GM18505 (cell line): ENCODE measurements around the gene MINDY4B.
"Not testable (repeated sequence)": the region's sequence is repeated elsewhere in the genome, so short reads cannot be mapped to it uniquely, and the experiment has no call there.

Experiments
- ATAC-seq: cut with Tn5 transposase; IDR thresholded peaks from one replicate; pipeline ENCODE4 v1.9.1; 2021; ENCODE audit not compliant: unreplicated experiment
- POLR2A ChIP-seq: IDR thresholded peaks from 4 replicates; pipeline ENCODE4 v1.6.1; 2011; ENCODE audit warnings: borderline replicate concordance; ENCODE audit not compliant: insufficient read depth, insufficient read length; ENCODE audit errors: extremely low read depth

The MINDY4B gene

DNA sequence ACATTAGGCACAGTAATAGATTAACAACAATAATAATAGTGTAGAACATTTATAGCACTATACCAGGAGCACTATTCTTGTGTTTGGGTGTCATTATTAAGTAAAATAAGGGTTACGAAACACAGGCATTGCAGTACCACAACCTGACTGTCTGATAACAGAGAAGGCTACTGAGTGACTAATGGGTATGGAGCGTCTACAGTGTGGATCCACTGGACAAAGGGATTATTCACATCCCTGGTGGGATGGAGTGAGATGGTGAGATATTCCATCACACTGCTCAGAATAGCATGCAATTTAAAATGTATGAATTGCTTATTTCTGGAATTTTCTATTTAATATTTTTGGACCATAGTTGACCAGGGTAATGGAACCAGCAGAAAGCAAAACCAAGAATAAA lies 18.2 kb downstream of the MINDY4B start:
- no peak for TF ChIP-seq POLR2A
- ATAC-seq, result no peak

DNA sequence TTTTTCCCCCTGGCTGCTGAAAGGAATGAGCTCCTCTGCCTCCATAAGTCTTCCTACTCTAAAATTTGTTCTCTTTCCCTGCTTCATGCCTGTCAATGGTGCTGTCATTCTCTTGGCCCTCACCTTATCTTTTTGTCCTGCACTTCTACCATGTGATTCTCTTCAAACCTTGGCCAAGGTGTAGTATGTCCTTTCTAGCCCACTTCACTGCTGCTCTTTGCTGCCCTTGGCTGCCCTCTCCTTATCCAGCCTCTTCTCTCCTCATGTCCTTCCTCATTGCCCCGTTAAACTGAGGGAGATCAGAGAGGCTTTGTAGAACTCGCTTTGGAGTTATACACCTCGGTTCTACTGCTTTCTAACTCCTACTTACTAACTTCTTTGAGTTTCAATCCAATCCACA lies 19.7 kb downstream of the MINDY4B start:
- ATAC-seq, result no peak
- no peak for TF ChIP-seq POLR2A

DNA sequence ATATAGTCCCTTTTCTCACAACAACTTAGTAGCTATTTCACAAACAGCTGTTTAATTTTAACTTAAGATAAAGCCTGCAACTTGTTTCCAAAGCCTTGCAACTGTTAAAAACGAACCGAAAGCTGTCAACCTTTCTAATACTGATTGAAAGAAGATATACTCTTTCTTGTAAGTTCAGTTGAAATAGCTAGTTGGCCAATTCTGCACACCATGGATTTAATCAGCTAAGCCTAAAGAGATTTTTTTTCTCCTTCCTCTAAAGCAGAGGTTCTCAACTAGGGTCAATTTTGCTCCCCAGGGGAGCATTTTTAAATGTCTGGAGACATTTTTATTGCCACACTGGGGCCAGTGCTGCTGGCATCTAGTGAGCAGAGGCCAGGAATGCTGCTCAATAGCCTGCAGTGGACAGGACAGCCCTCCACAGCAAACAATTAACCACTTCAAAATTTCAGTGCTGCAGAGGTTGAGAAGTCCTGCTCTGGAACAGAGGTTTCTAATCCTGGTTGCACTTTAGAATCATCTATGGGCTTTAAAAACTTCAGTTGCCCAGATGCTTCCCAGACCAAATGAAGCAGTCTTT lies 26.2 kb downstream of the MINDY4B start:
- ATAC-seq, result no peak
- no peak for TF ChIP-seq POLR2A

DNA sequence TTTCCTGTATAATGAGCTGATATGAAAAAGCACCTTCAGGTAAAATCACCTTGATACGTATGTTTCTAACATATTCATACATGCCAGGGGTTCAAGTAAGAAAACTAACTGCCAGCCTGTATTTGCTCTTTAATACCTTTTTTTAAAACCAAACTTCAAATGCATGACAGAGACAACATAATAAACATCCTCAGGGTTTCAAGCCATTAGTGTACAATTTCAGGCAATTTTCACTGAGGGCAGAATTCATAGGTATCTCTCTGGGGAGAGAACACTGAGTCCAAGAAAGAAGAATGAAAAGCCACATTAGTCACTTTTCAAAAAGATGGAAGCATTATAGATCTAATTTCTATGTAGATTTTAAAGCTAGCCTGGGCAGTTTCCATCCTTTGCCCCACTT lies 26.9 kb downstream of the MINDY4B start:
- no peak for ATAC-seq
- no peak for TF ChIP-seq POLR2A

DNA sequence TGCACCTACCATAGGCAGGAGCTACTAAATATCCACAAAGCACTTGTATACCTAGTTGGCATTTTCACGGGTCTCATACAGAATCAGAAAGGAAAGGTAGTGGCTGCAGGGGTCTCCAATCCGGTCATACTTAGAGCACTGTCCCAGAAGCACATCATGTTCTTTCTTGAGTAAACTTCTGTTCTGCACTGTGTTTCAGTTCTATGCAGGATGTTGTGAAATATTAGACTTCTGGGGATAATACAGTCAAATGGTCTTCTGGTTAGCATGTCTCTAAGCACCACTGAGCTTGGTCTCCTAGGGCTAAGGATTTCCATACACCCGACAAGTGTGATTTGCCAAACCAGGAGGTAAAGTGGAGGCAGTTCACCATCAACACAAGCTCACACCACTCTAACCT lies 27.9 kb downstream of the MINDY4B start:
- no peak for ATAC-seq

DNA sequence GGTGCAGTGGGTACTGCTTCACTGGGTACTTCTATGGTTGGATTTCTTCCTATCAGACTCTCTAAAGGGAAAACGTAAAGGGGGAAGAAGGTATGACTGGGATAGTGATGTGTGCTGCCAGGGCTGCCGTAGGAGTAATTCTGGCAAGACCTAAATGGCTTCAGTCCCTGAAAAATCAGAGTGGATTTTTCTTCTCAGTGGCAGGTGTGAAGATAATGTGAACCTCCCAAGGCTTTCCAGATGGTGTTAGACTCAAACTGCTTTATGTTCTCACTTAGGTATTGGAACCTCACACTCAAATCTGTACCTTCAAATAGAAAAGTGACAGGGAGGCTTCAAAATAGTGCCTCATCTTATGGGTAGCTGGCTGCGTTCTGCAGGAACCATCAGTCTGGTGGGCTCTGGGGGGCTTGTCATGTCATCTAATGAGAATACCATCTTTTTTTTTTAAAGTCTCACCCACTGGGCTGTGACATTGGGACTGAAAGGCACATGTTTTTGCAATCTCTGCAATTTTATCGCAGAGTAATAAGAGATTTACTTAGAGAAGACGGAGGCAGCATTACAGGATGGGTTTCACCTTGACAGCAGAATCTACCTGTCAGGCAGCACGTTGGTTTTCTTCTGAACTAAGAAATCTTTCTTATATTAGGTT lies 28.5 kb downstream of the MINDY4B start:
- TF ChIP-seq POLR2A, result no peak
- no peak for ATAC-seq

More for the DNA sequence above, 27.9 kb downstream of the MINDY4B start:
- no peak for TF ChIP-seq POLR2A

DNA sequence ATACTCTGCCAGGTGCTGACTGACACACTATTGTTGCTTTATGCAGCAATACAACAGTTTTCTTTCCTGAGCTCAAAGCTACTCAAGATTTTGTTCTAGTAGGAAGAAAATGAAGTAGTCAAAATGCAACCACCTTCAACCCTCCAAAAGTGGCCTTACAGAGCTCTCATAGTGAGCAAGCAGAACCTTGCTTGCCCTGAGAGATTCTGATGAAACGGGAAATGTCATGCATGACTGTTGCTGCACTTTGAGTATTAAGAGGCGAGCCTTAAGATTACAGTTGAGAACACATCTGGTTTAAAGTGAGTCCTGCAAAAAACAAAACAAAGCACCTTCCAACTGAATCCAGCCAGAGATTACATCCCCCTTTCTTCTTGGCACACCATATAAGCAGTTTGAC lies 29.7 kb downstream of the MINDY4B start:
- peak; percentile 91 for ATAC-seq
- no peak for TF ChIP-seq POLR2A

DNA sequence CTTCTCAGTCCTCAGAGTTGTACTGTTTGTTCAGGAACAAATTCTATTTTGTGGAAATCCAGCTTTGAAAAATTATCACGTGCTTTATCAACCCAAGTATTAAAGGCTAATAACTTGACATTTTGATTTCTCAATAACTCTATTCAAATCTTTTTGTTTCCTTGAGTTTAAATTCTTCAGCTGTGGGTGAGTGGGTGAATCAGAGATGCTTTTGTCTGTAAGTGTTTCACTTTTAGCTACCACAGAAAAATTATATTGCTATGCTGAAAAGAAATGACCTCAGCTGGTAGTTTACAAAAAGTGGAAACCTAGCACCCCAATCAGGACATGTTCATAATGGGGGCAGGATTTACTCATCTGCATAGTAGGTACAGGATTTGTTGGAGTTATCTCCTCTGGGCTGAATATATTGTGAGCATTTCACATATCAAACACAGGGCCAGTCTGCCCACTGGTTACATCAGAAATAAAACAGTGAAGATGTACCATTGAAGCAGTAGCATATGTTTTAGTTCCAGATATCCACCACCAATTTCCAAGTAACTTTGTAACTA lies 30.5 kb downstream of the MINDY4B start:
- no peak for TF ChIP-seq POLR2A
- no peak for ATAC-seq

DNA sequence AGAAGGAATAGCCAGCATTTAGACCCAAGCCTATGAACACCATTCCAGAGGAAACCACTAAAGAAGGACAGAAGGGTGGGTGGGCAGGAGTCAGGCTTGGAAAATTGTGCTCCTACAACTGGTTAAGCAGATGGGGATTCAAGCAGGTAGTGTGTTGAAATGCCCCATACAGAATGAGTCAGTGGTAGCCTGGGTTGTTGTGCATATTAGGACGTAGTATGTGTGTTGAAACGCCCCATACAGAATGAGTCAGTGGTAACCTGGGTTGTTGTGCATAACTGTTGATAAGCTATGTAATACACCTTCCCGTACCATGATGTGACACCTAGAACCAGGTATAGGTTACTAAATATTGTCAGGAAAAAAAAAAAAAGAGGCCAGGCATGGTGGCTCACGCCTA lies 34.0 kb downstream of the MINDY4B start:
- TF ChIP-seq POLR2A, result no peak
- ATAC-seq, result no peak

DNA sequence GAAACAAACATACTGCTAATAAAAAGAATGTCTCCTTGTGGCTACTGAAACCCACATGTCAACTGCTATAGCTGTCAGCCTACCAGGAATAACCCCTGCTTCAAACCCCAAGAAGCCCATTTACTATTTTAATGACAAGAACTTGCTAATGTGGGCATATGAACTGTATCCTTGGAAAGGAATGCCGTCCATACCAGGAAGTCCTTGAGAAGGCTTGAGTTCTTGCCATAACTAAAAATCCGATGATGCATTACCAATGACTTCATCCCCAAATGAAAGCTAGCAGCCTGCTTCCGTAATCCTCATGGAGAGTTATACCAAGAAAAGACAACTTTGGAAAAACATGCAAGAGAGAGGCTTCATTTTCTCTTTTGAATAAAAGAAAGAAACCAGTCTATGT lies 34.8 kb downstream of the MINDY4B start:
- ATAC-seq, result no peak
- no peak for TF ChIP-seq POLR2A

DNA sequence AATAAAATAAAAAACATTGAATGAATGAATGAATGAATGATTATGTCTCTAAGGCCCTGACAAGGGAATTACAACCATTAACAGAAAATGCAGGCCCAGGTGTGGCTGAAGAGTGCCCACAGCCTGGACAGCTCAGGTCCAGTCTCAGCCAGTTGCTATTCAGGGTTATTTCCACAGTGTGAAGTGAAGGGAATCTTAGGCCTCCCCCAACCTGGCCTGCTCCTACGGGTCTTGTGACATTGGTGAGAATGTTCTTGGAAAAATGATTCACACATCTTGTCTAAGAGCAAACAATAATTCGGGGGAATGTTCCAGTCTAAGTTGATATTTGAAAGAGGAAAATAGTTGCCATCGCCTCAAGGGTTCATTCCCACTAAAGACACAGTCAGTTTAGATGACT lies 37.0 kb downstream of the MINDY4B start:
- TF ChIP-seq POLR2A, result no peak
- ATAC-seq, result no peak

DNA sequence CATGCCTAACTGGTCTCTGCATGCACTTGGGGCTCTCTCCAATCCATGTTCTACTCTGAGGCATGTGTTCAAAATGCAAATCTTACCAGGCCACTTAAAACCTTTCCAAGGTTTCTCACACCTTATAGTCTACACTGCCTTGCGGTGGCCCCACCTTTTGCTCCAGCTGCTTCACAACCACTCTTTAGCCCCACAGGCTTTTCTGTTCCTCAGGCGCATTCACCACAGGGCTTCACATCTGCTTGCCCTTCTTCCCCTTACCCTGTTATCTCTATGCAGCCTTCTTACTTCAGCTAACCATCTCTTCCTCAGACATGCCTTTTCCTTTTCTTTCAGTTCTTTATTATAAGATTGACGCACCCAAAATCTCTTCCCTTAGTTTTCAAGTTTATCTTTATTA lies 37.8 kb downstream of the MINDY4B start:
- ATAC-seq, result no peak
- TF ChIP-seq POLR2A, result no peak

DNA sequence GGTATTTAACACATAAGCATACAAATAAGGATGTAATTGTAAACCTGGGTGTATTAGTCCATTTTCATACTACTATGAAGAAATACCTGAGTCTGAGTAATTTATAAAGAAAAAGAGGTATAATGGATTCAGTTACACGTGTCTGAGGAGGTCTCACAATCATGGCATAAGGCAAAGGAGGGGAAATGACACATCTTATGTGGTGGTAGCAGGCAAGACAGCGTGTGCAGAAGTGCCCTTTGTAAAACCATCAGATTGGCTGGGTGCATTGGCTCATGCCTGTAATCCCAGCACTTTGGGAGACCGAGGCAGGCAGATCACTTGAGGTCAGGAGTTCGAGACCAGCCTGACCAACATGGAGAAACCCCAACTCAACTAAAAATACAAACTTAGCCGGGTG lies 41.3 kb downstream of the MINDY4B start:
- not testable (repeated sequence) for ATAC-seq

DNA sequence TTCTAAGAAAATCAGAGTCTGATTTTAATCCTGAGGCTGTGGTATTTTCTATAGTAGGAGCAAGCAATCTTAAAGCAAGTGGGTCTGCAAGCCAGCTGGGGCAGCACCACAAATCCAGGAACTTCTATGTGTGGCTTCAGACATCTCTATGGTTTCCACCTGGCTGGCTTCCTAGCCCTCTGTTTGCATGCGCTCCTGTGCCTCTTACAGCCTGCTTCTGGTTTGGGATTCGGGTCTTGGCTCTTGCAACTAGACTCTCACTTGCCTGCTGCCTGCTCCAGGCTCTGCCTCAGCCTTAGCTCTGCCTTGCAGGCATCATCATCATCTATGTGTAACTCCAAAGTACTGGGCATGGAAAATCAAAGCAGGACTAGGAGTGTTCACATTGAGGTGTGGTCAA lies 43.4 kb downstream of the MINDY4B start:
- ATAC-seq, result no peak
- no peak for TF ChIP-seq POLR2A

DNA sequence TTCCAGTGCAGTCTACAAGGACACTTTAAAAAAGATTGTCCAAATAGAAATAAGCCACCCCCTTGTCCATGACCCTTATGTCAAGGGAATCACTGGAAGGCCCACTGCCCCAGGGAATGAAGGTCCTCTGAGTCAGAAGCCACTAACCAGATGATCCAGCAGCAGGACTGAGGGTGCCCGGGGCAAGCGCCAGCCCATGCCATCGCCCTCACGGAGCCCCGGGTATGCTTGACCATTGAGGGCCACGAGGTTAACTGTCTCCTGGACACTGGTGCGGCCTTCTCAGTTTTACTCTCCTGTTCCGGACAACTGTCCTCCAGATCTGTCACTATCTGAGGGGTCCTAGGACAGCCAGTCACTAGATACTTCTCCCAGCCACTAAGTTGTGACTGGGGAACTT lies 47.3 kb downstream of the MINDY4B start:
- ATAC-seq, result not testable (repeated sequence)
